Kidney tubule cell (primary cell): ENCODE data around the gene SYNPR.
A peak's percentile ranks its signal among the peaks of the same experiment; 100 is the strongest.

Experiments used
- DNase-seq: peaks from one replicate; pipeline ENCODE4 v3.0.0-alpha.2; 2018; ENCODE audit warnings: low spot score

The SYNPR gene

GRCh38 chr3:63304421-63304820 is 26.3 kb downstream of the SYNPR start:
- no peak for DNase-seq

GRCh38 chr3:63308072-63308471 is 30.0 kb downstream of the SYNPR start:
- no peak for DNase-seq

- no peak for DNase-seq
These were observed 31.7 kb downstream of the SYNPR start for GRCh38 chr3:63309768-63310167.

- no peak for DNase-seq
These were observed 45.7 kb downstream of the SYNPR start for GRCh38 chr3:63323766-63324165.

- no peak for DNase-seq
These were observed 46.5 kb downstream of the SYNPR start for GRCh38 chr3:63324621-63325020.

- no peak for DNase-seq
These were observed 47.3 kb downstream of the SYNPR start for GRCh38 chr3:63325386-63325785.

GRCh38 chr3:63328365-63328764 is 50.3 kb downstream of the SYNPR start:
- DNase-seq: peak; percentile 83

GRCh38 chr3:63331520-63331919 is 53.4 kb downstream of the SYNPR start:
- DNase-seq: no peak

- peak; percentile 21 for DNase-seq
These were observed 55.7 kb downstream of the SYNPR start for GRCh38 chr3:63333815-63334214.

- no peak for DNase-seq
These were observed 60.2 kb downstream of the SYNPR start for GRCh38 chr3:63338351-63338750.

GRCh38 chr3:63343674-63344073 is 65.6 kb downstream of the SYNPR start:
- DNase-seq: peak; percentile 86

GRCh38 chr3:63344661-63345060 is 66.6 kb downstream of the SYNPR start:
- no peak for DNase-seq

GRCh38 chr3:63349583-63350573 is 71.8 kb downstream of the SYNPR start:
- peak; percentile 63 for DNase-seq

- DNase-seq: peak; percentile 66
These were observed 73.3 kb downstream of the SYNPR start for GRCh38 chr3:63351159-63352007.

GRCh38 chr3:63352008-63352279 is 73.8 kb downstream of the SYNPR start:
- no peak for DNase-seq

GRCh38 chr3:63353383-63353782 is 75.3 kb downstream of the SYNPR start:
- peak; percentile 59 for DNase-seq

GRCh38 chr3:63354160-63354559 is 76.1 kb downstream of the SYNPR start:
- peak; percentile 33 for DNase-seq

GRCh38 chr3:63355809-63356208 is 77.7 kb downstream of the SYNPR start:
- DNase-seq: no peak

GRCh38 chr3:63364495-63364894 is 86.4 kb downstream of the SYNPR start:
- peak; percentile 56 for DNase-seq

- DNase-seq: no peak
These were observed 86.8 kb downstream of the SYNPR start for GRCh38 chr3:63364910-63365309.

GRCh38 chr3:63365671-63366070 is 87.6 kb downstream of the SYNPR start:
- DNase-seq: no peak

- DNase-seq: no peak
These were observed 92.0 kb downstream of the SYNPR start for GRCh38 chr3:63370094-63370493.

- DNase-seq: no peak
These were observed 104.9 kb downstream of the SYNPR start for GRCh38 chr3:63383040-63383439.
